K562 (cell line): ENCODE data around the gene USP38.

Experiments used
- CTCF ChIP-seq, 3 experiments: IDR thresholded peaks in 2 of 3; conservative IDR thresholded peaks in 1 of 3; 2 replicates each; pipeline ENCODE4 v1.5.1; 2011 to 2012; ENCODE audit warnings: low read length in 3 of 3, mild to moderate bottlenecking in 3 of 3, control low read depth in 2 of 3, improper control_type of control experiment in 1 of 3, inconsistent platforms in 1 of 3, low read depth in 1 of 3, mixed read lengths in 1 of 3, moderate library complexity in 1 of 3; ENCODE audit not compliant: insufficient read depth in 2 of 3
- NFRKB ChIP-seq: fragments of 450-650 bp; IDR thresholded peaks from 2 replicates; pipeline ENCODE4 v1.6.1; 2016; ENCODE audit warnings: low read depth
- POLR2AphosphoS2 ChIP-seq: IDR thresholded peaks from 2 replicates; pipeline ENCODE4 v1.6.1; 2012; ENCODE audit warnings: low read length, improper control_type of control experiment
- TF ChIP-seq, protein P1 (sequence below), 2 experiments: fragments of 450-650 bp; formaldehyde crosslinking in 1 of 2; IDR thresholded peaks; 2 replicates each; pipeline versions ENCODE4 v1.4.0 to v1.6.1; 2014 to 2020; ENCODE audit warnings: mild to moderate bottlenecking in 2 of 2, borderline replicate concordance in 1 of 2, low read depth in 1 of 2

- TF ChIP-seq NFRKB (no peak), POLR2AphosphoS2 (no peak), CTCF (IDR thresholded peaks at IDR 0.05 in 2 of 3, conservative IDR thresholded peaks at IDR 0.05 in 1 of 3; ENCODE audit: insufficient read depth in 2 of 3, low read depth in 1 of 3, low read length in 3 of 3) (no peak)
- TF ChIP-seq, protein P1, sequence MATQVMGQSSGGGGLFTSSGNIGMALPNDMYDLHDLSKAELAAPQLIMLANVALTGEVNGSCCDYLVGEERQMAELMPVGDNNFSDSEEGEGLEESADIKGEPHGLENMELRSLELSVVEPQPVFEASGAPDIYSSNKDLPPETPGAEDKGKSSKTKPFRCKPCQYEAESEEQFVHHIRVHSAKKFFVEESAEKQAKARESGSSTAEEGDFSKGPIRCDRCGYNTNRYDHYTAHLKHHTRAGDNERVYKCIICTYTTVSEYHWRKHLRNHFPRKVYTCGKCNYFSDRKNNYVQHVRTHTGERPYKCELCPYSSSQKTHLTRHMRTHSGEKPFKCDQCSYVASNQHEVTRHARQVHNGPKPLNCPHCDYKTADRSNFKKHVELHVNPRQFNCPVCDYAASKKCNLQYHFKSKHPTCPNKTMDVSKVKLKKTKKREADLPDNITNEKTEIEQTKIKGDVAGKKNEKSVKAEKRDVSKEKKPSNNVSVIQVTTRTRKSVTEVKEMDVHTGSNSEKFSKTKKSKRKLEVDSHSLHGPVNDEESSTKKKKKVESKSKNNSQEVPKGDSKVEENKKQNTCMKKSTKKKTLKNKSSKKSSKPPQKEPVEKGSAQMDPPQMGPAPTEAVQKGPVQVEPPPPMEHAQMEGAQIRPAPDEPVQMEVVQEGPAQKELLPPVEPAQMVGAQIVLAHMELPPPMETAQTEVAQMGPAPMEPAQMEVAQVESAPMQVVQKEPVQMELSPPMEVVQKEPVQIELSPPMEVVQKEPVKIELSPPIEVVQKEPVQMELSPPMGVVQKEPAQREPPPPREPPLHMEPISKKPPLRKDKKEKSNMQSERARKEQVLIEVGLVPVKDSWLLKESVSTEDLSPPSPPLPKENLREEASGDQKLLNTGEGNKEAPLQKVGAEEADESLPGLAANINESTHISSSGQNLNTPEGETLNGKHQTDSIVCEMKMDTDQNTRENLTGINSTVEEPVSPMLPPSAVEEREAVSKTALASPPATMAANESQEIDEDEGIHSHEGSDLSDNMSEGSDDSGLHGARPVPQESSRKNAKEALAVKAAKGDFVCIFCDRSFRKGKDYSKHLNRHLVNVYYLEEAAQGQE (IDR thresholded peaks at IDR 0.05; ENCODE audit: borderline replicate concordance) = no peak
- TF ChIP-seq, protein P1 (CRISPR knock-in tag; IDR thresholded peaks at IDR 0.05; ENCODE audit: low read depth) = no peak
Measured at GRCh38 chr4:143257356-143257755, 72.6 kb downstream of the USP38 start.
